ENCODE data around the gene BACH1. TPM values are rescaled to one million over a fixed set of nuclear protein-coding genes. Genes with fewer than 3 reads are reported as not detected.

BACH1 gene
- total and polyA plus RNA-seq, 11 donors, result 5.3 to 83.4 (median 36.7) TPM

DNA sequence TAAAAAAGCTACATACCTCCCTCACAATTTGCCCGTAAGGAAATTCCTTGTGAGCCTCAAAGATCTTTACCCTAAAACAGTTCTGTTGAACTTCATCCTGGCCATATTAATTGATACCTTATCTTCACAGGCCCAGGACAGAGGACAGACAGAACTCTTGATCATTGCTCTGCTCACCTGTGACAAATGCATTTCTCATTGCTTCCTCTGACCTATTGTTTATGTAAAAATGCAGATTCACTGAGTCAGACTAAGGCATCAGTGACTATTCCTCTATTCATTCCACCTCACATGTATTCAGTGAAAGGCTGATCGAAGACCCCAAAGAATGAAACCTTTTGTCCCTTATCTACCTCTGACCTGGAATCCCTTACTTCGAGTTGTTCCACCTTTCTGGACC is 61.0 kb downstream of the BACH1 start:
- no peak for DNase-seq
- H3K27me3 ChIP-seq, result no peaks in the 10 kb centered on the region
- intact Hi-C loops (cut with DNase I), result loop anchor here in 1 of 10 donors (10.0 kb wide), 1 partner anchor 495 kb away; no protein-coding TSS in a partner anchor
- peaks cover 0 to 9% (median 0%) of the 10 kb centered on the region in 12 donors for H3K9me3 ChIP-seq
- TF ChIP-seq POLR2A (IDR thresholded peaks at IDR 0.05), result no peak
- TF ChIP-seq, protein P1, sequence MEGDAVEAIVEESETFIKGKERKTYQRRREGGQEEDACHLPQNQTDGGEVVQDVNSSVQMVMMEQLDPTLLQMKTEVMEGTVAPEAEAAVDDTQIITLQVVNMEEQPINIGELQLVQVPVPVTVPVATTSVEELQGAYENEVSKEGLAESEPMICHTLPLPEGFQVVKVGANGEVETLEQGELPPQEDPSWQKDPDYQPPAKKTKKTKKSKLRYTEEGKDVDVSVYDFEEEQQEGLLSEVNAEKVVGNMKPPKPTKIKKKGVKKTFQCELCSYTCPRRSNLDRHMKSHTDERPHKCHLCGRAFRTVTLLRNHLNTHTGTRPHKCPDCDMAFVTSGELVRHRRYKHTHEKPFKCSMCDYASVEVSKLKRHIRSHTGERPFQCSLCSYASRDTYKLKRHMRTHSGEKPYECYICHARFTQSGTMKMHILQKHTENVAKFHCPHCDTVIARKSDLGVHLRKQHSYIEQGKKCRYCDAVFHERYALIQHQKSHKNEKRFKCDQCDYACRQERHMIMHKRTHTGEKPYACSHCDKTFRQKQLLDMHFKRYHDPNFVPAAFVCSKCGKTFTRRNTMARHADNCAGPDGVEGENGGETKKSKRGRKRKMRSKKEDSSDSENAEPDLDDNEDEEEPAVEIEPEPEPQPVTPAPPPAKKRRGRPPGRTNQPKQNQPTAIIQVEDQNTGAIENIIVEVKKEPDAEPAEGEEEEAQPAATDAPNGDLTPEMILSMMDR (IDR thresholded peaks at IDR 0.05), result no peak
- no peak overlapping the region for H3K27ac ChIP-seq
- H3K4me3 ChIP-seq, result no peak overlapping the region
- WGBS, 4 donors, result 97 to 98% (median 97%) methylated on average over 3 of the region's 3 CpGs
- peaks cover 0 to 20% (median 0%) of the 10 kb centered on the region in 12 donors for H3K4me1 ChIP-seq
- peaks cover 0 to 25% (median 6%) of the 10 kb centered on the region in 9 donors for H3K36me3 ChIP-seq
- no peak for ATAC-seq

DNA sequence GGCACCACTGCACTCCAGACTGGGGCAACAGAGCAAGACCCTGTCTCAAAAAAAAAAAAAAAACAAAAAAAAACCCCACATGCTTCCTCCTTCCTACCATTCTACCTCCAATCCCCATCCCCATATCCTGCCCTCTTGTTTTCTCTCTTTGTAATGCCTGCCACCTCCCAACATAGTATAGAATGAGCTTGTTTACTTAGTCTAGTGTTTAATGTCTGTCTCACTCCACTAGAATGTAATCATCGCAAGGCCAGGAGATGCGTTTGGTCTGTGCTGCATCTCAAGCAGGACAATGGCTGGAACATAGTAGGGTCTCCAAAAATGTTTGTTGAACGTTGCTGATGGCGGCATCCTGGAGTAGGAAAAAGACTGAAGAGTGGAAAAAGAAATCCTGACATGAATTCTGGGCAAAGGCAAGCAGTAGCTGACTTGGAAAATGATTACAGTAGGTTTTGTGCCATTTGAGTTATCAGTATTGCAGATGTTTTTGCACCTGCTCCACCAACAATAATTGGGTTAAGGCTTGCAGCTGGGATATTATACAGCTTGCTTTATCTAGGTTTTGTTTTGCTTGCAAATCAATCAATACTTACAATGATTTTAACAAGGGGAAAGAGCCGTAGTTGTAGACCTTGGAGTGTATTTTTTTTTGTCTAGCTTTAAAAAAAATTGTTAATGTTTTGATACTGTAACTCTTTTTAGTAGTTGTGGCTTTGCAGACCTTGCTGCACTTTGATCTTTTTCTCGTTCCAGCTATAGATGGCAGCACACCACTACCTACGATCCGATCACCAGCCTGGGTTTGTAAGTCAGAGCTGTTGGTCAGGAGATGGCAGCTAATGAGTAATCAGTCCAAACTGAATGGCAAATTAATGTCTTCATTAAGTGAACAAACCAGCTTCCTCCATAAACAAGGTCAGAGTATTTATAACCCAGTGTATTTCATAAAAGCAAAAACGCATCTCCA is 62.4 kb downstream of the BACH1 start:
- no peak for DNase-seq
- TF ChIP-seq, protein P1 (IDR thresholded peaks at IDR 0.05), result no peak
- no peak for TF ChIP-seq POLR2A (IDR thresholded peaks at IDR 0.05)
- Histone ChIP-seq H3K27ac (no peak overlapping the region), H3K36me3 (peaks cover 0 to 25% (median 6%) of the 10 kb centered on the region in 9 donors), H3K27me3 (no peaks in the 10 kb centered on the region), H3K4me1 (peaks cover 0 to 16% (median 0%) of the 10 kb centered on the region in 12 donors), H3K9me3 (no peaks in the 10 kb centered on the region), H3K4me3 (no peak overlapping the region)
- 87 to 93% (median 89%) methylated on average over 9 of the region's 9 CpGs for WGBS, 4 donors
- intact Hi-C loops (cut with DNase I), result no loop called here
- ATAC-seq, result no peak

DNA sequence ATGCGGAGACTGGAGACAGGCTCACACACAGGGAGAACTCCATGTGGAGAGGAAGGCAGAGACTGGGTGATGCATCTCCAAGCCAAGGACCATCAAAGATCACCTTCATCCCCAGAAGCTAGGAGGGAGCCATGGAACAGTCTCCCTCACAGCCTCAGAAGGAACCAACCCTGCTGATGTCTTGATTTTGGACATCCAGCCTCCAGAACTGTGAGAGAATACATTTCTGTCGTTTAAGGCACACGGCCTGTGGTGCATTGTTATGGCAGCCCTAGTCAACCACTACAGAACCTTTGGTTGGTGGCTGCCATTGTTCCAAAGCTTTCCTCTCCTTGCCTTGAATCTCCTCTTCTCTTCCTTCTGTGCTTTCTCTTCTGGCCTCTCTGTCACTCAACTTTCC is 64.0 kb downstream of the BACH1 start:
- 97 to 100% (median 98%) methylated on average over 3 of the region's 3 CpGs for WGBS, 4 donors
- TF ChIP-seq POLR2A (IDR thresholded peaks at IDR 0.05), result no peak
- TF ChIP-seq, protein P1 (IDR thresholded peaks at IDR 0.05), result no peak
- ATAC-seq (no peak), DNase-seq (no peak)
- peaks cover 0 to 25% (median 6%) of the 10 kb centered on the region in 9 donors for H3K36me3 ChIP-seq
- no peaks in the 10 kb centered on the region for H3K27me3 ChIP-seq
- intact Hi-C loops (cut with DNase I), result no loop called here
- H3K4me3 ChIP-seq, result no peak overlapping the region
- H3K9me3 ChIP-seq, result peaks cover 0 to 6% (median 0%) of the 10 kb centered on the region in 12 donors
- H3K27ac ChIP-seq, result no peak overlapping the region
- peaks cover 0 to 5% (median 0%) of the 10 kb centered on the region in 12 donors for H3K4me1 ChIP-seq

DNA sequence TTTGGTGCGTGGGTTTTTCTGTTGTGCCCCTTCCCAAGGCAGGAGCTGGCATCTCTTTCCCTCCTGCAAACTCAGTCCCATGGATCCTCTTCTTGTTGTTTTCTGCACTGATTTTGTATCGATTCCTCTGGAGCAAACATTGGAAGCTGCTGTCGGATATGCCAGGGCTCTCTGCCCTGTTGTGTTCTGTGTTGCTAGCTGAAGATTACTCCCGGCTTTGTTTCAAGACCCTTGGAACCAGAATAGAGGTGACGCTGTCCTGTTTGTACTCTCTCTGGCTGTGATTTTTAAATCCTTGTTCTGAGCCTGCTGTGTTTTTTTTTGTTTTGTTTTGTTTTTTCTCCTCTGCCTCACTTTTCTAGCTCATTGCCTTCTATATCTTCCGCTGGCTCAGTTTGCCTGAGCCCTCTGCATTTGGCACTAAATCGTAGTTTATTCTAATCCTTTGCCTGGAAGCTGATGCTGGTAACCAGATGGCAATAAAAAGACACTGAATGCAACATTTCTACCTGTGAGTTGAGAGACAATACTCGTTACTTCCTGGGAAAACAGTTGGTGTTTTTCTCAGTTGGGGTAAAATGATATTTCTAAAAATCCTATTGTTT is 67.0 kb downstream of the BACH1 start:
- no peaks in the 10 kb centered on the region for H3K27me3 ChIP-seq
- TF ChIP-seq POLR2A (IDR thresholded peaks at IDR 0.05), result no peak
- TF ChIP-seq, protein P1 (IDR thresholded peaks at IDR 0.05), result no peak
- no peak for ATAC-seq
- 90 to 96% (median 94%) methylated on average over 8 of the region's 8 CpGs for WGBS, 4 donors
- H3K9me3 ChIP-seq, result peaks cover 0 to 6% (median 0%) of the 10 kb centered on the region in 12 donors
- intact Hi-C loops (cut with DNase I), result no loop called here
- no peak overlapping the region for H3K4me3 ChIP-seq
- H3K36me3 ChIP-seq, result peaks cover 0 to 28% (median 6%) of the 10 kb centered on the region in 9 donors
- H3K27ac ChIP-seq, result no peak overlapping the region
- no peak for DNase-seq
- no peaks in the 10 kb centered on the region for H3K4me1 ChIP-seq
